RWPE1 (cell line): ENCODE measurements around the gene RNF223.

Experiments
- CTCF ChIA-PET: fragments of 350-600 bp; sonication (Branson Sonifier 250); formaldehyde crosslinking; extraction: SDS; loops from one replicate; lab custom pipeline; 2021; lab: Yijun Ruan, JAX
- POLR2A ChIA-PET: fragments of 400-600 bp; formaldehyde crosslinking; extraction: SDS; loops from one replicate; lab custom pipeline; 2020; ENCODE audit warnings: antibody characterized with exemption; ENCODE audit not compliant: low non-redundant PET; lab: Yijun Ruan, JAX
- DNase-seq: peaks from one replicate; pipeline ENCODE4 v3.0.0; 2012; ENCODE audit warnings: low spot score
- H3K27ac ChIP-seq: fragments of 450-650 bp; 2 replicates; pipeline ENCODE4 v1.5.1; 2017
- CTCF ChIP-seq: fragments of 450-650 bp; conservative IDR thresholded peaks from 2 replicates; pipeline ENCODE4 v1.5.1; 2017; ENCODE audit warnings: low read depth, mild to moderate bottlenecking

Gene RNF223

GRCh38 chr1:1072849-1073742, 1.0 kb downstream of the RNF223 start:
- peak overlapping the region; percentile 57 for H3K27ac ChIP-seq
- DNase-seq: no peak
- ChIA-PET POLR2A (no interaction called here), CTCF (interaction anchor here (1.1 kb wide), 2 partner anchors 10 to 71 kb away, joined by 3 read pairs; no protein-coding TSS in a partner anchor)
- no peak for TF ChIP-seq CTCF

GRCh38 chr1:1072299-1072848, 1.7 kb downstream of the RNF223 start:
- no peak overlapping the region for H3K27ac ChIP-seq
- DNase-seq: no peak
- POLR2A ChIA-PET: no interaction called here
- CTCF ChIA-PET: interaction anchor here (1.1 kb wide), 1 partner anchor 9 kb away, joined by 3 read pairs; no protein-coding TSS in a partner anchor
- TF ChIP-seq CTCF: no peak

GRCh38 chr1:1071486-1072298, 2.4 kb downstream of the RNF223 start:
- no peak overlapping the region for H3K27ac ChIP-seq
- ChIA-PET POLR2A (no interaction called here), CTCF (interaction anchor here (1.1 kb wide), 1 partner anchor 8 kb away, joined by 3 read pairs; no protein-coding TSS in a partner anchor)
- DNase-seq: no peak
- TF ChIP-seq CTCF: no peak

GRCh38 chr1:1069711-1070676, 4.1 kb downstream of the RNF223 start:
- POLR2A ChIA-PET: interaction anchor here (0.6 to 0.7 kb wide), 2 partner anchors 159 to 181 kb away, joined by 3 to 5 read pairs; no protein-coding TSS in a partner anchor
- CTCF ChIA-PET: interaction anchor here (0.6 to 3.0 kb wide), 2 partner anchors 9 to 68 kb away, joined by 3 to 11 read pairs; no protein-coding TSS in a partner anchor
- no peak for DNase-seq
- H3K27ac ChIP-seq: peak overlapping the region; percentile 68
- TF ChIP-seq CTCF: no peak

- CTCF ChIA-PET: interaction anchor here (0.6 to 3.0 kb wide), 2 partner anchors 8 to 68 kb away, joined by 3 to 11 read pairs; no protein-coding TSS in a partner anchor
- peak; percentile 86 for DNase-seq
- no peak for TF ChIP-seq CTCF
- H3K27ac ChIP-seq: peak overlapping the region; percentile 68
- POLR2A ChIA-PET: interaction anchor here (0.6 kb wide), 1 partner anchor 182 kb away, joined by 5 read pairs; no protein-coding TSS in a partner anchor
Measured at GRCh38 chr1:1069056-1069710, 4.9 kb downstream of the RNF223 start.
